GM19238 (cell line): ENCODE data around the gene EAF1.
"Not testable (repeated sequence)": the region's sequence is repeated elsewhere in the genome, so short reads cannot be mapped to it uniquely, and the experiment has no call there.

Experiments used
- DNase-seq: peaks from one replicate; pipeline ENCODE4 v3.0.0; 2011; ENCODE audit warnings: low spot score; ENCODE audit not compliant: insufficient read length

Gene EAF1

DNA sequence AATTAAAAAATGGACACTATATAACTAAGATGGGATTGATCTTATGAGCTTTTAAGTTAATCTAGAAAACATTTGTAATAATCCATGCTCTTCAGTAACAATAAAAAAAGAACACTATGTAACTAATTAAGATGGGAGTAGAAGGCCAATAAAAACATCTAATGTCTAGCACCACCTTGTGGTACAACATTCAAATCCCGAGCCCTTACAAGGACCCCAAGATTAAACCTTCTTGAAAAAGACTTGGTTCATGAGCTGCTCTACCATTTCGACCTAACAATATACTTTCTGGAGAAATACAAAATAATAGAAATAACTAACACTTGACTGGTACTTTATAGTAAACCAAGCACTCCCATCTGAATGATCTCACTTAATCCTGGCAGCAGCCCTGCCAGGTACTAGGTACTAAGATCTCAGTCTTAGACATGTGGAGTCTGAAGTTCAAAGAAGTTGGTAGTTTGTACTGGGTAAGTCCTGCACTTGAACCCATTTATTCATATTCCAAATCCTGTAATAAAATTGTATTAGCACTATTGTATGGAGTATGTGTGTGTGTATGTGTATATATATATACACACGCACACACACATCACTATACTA, 21.8 kb upstream of the EAF1 start:
- DNase-seq, result peak; percentile 24

GRCh38 chr3:15409239-15409638, 18.2 kb upstream of the EAF1 start:
- DNase-seq, result no peak

- no peak for DNase-seq
Observed at GRCh38 chr3:15409774-15410173, 17.6 kb upstream of the EAF1 start.

GRCh38 chr3:15410966-15411365, 16.4 kb upstream of the EAF1 start:
- not testable (repeated sequence) for DNase-seq

DNA sequence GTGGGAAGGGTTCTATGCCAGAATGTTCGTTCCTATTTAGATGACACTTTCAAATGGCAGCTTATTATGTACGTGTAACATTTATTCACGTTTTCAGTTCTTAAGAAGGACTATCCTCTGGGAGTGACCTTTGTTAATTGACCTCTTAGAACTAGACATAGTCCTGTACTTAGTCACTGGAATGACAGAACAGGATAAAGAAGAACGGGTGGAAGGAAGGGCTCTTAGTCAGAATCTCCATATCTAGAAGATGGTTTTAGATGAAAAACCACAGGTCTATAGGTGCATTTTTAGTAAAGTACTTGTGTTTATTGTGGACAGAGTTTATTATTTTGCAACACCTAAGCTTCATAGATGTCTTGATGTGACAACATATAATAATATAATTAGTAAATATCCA, 6.5 kb upstream of the EAF1 start:
- no peak for DNase-seq

- no peak for DNase-seq
Observed at GRCh38 chr3:15426579-15427118, 749 bp upstream of the EAF1 start.

GRCh38 chr3:15427981-15428380, 583 bp downstream of the EAF1 start:
- no peak for DNase-seq

- no peak for DNase-seq
Observed at GRCh38 chr3:15428539-15428938, 1.1 kb downstream of the EAF1 start.

- DNase-seq, result no peak
Observed at GRCh38 chr3:15429080-15429479, 1.7 kb downstream of the EAF1 start.

GRCh38 chr3:15430624-15431023, 3.2 kb downstream of the EAF1 start:
- no peak for DNase-seq

DNA sequence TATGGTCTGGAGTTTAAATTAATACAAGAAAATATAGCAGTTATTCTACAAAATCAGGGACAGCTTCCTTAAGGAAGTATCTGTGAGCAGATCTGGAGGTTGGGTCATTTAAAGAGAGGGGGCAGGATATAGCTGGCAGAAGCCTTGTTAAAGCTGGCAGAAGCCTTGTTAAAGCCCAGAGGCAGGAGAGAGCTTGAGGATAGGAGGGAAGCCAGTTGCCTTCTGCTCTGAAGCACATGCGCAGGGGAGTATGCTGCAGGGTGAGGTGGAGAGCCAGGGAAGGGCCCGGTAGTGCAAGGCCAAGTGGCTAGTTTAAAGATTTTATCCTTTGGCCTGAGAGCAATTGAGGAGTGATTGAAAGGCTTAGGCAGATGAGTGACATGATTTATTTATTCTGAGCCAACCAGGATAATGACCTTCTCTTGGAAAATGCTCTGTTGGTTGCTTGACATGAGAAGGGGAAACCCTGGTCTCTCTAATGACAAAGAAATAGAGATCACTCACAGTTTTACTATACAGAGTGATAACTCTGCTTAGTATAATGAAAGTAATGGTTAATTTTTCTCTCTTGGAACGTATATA, 3.9 kb downstream of the EAF1 start:
- no peak for DNase-seq

DNA sequence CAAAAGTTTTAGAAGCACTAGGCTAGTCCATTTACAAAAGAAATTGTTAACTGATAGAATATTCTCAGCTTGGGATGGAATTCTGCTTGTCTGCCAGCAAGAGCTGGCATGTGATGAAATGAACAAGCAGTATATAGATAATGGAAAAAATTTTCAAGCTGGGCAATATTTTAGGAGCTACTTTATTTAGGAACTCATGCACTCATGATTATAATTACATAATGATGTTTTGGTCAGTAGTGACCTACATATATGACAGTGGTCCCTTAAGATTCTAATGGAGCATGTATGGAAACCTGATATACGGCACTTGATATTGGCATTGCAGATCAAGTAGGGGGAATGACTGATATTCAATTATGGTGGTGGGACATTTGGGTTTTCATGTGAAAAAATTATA, 6.1 kb downstream of the EAF1 start:
- DNase-seq, result no peak

DNA sequence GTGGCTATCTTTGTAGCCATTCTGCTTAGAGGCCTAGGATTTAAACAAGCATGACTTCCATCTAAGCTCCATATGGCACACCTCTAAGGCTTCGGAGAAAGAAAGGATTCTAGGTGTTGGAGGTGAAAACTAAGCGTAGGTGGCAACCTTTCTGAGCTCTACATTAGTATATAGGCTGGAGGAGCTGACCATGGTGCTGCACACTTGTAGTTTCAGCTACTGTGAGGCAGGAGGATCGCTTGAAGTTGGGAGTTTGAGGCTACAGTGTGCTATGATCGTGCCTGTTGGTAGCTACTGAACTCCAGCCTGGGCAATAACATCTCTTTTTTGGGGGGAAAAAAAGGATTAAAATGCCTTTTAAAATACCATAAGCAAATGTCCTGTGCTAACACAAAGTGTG, 7.4 kb downstream of the EAF1 start:
- DNase-seq, result no peak

DNA sequence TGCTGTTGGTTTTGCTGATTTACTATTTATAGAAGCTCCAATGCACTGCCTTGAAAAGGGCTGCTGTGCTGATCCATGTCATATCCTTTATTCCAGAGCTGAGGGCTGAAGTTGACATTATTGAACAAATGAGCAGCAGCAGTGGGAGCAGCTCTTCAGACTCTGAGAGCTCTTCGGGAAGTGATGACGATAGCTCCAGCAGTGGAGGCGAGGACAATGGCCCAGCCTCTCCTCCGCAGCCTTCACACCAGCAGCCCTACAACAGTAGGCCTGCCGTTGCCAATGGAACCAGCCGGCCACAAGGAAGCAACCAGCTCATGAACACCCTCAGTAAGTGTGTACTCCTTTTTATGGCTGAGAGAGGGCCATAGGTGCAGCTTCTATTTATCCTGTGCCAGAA, 8.8 kb downstream of the EAF1 start:
- DNase-seq, result no peak

GRCh38 chr3:15438983-15439382, 11.6 kb downstream of the EAF1 start:
- no peak for DNase-seq

GRCh38 chr3:15439476-15439875, 12.1 kb downstream of the EAF1 start:
- DNase-seq, result no peak

- no peak for DNase-seq
Observed at GRCh38 chr3:15440891-15441290, 13.5 kb downstream of the EAF1 start.

GRCh38 chr3:15443826-15444524, 16.6 kb downstream of the EAF1 start:
- DNase-seq, result no peak

GRCh38 chr3:15449489-15450224, 22.3 kb downstream of the EAF1 start:
- DNase-seq, result no peak

DNA sequence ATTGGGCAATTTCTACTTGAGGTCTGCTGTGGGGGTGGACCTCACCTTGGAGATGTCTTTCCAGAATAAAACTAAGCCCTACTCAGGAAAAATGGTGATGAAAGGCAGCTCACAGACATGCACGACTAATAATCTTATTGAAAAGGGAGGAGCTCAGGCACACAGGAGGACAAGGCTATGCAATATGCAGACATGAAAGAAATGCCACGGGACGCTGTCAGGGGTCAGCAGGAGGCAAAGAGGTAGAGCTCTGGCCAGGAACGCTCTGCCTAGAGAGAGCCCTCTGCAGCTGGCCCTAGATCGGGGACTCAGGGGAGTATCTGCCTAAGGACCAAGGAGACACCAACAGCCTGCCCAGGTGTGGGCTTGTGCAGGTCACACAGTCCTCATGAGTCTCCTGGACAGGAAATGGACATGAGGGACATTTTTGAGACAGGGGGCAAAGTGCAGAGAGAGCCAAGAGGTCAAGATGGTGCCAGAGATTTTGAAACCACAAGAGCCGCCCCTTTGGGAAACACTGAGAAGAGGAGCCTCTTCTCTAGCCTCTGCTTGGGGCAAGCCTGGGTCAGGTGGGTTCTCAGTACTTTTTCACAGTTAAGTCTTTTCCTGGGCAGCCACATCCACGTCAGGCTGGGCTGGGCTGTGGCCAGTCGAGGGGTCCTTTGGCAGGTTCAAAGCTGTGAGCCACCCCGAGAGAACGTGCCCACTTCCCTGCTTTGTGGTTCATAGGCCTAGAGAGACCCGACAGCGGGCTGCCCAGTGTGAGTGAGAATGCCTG, 23.2 kb downstream of the EAF1 start:
- DNase-seq, result no peak
